CD1c-positive myeloid dendritic cell (primary cell): ENCODE results near the gene RAD51B.

ENCODE experiments used
- DNase-seq: peaks from one replicate; pipeline ENCODE4 v3.0.0-alpha.2; 2016; ENCODE audit errors: extremely low spot score

RAD51B gene

GRCh38 chr14:68669111-68669511 is 849.5 kb downstream of the RAD51B start:
- no peak for DNase-seq

GRCh38 chr14:68669603-68670358 is 850.2 kb downstream of the RAD51B start:
- DNase-seq = no peak

GRCh38 chr14:68670359-68670715 is 850.8 kb downstream of the RAD51B start:
- DNase-seq = no peak

- DNase-seq = no peak
Measured at GRCh38 chr14:68671909-68672308, 852.3 kb downstream of the RAD51B start.

GRCh38 chr14:68672609-68673285 is 853.2 kb downstream of the RAD51B start:
- no peak for DNase-seq

GRCh38 chr14:68673464-68673863 is 853.9 kb downstream of the RAD51B start:
- no peak for DNase-seq

GRCh38 chr14:68674538-68675232 is 855.1 kb downstream of the RAD51B start:
- DNase-seq = no peak

- DNase-seq = no peak
Measured at GRCh38 chr14:68675233-68675577, 855.6 kb downstream of the RAD51B start.

- no peak for DNase-seq
Measured at GRCh38 chr14:68676511-68676943, 856.9 kb downstream of the RAD51B start.

GRCh38 chr14:68677476-68677875 is 857.9 kb downstream of the RAD51B start:
- DNase-seq = peak; percentile 60

- DNase-seq = no peak
Measured at GRCh38 chr14:68677901-68678300, 858.3 kb downstream of the RAD51B start.

GRCh38 chr14:68678471-68678870 is 858.9 kb downstream of the RAD51B start:
- DNase-seq = no peak

- no peak for DNase-seq
Measured at GRCh38 chr14:68679301-68679700, 859.7 kb downstream of the RAD51B start.

GRCh38 chr14:68679746-68680467 is 860.3 kb downstream of the RAD51B start:
- no peak for DNase-seq

GRCh38 chr14:68680541-68681051 is 861.0 kb downstream of the RAD51B start:
- peak; percentile 53 for DNase-seq

GRCh38 chr14:68681256-68682011 is 861.9 kb downstream of the RAD51B start:
- no peak for DNase-seq

- DNase-seq = peak; percentile 90
Measured at GRCh38 chr14:68682166-68683103, 862.9 kb downstream of the RAD51B start.

- peak; percentile 33 for DNase-seq
Measured at GRCh38 chr14:68683326-68683725, 863.7 kb downstream of the RAD51B start.

- DNase-seq = no peak
Measured at GRCh38 chr14:68684466-68685418, 865.2 kb downstream of the RAD51B start.
